Osteocyte (in vitro differentiated cells): Measurements from ENCODE around the gene SPDYE9. TPM values are rescaled to one million over a fixed set of nuclear protein-coding genes. Genes with fewer than 3 reads are reported as not detected.
A peak's percentile ranks its signal among the peaks of the same experiment; 100 is the strongest.
"Not testable (repeated sequence)": the region's sequence is repeated elsewhere in the genome, so short reads cannot be mapped to it uniquely, and the experiment has no call there.

Experiments used
- DNase-seq: peaks from one replicate; pipeline ENCODE4 v3.0.0; 2021; ENCODE audit warnings: mixed read lengths; ENCODE audit not compliant: unreplicated experiment; ENCODE audit errors: extremely low spot score
- H3K27ac Mint-ChIP-seq: one replicate; pipeline ENCODE4 v1.8.0; 2021; ENCODE audit warnings: mild to moderate bottlenecking, mixed read lengths; ENCODE audit not compliant: unreplicated experiment
- H3K27me3 Mint-ChIP-seq: one replicate; pipeline ENCODE4 v1.8.0; 2021; ENCODE audit warnings: mixed read lengths; ENCODE audit not compliant: unreplicated experiment
- H3K36me3 Mint-ChIP-seq: one replicate; pipeline ENCODE4 v1.8.0; 2021; ENCODE audit warnings: mixed read lengths; ENCODE audit not compliant: unreplicated experiment
- H3K4me1 Mint-ChIP-seq: one replicate; pipeline ENCODE4 v1.8.0; 2021; ENCODE audit warnings: mixed read lengths; ENCODE audit not compliant: unreplicated experiment
- H3K4me3 Mint-ChIP-seq: one replicate; pipeline ENCODE4 v1.8.0; 2021; ENCODE audit warnings: mild to moderate bottlenecking, moderate library complexity, mixed read lengths; ENCODE audit not compliant: unreplicated experiment
- H3K9me3 Mint-ChIP-seq: one replicate; pipeline ENCODE4 v1.8.0; 2021; ENCODE audit warnings: mixed read lengths; ENCODE audit not compliant: unreplicated experiment
- long read RNA-seq: library from polyadenylated mRNA; unstranded; transcript quantifications from one replicate; pipeline ENCODE4 v2.0.0, GENCODE V29; 2021
- total RNA-seq: library from RNA; stranded (reverse); gene quantifications from 2 replicates; pipeline ENCODE4 v1.2.1, GENCODE V29; 2021

Gene SPDYE9, protein sequence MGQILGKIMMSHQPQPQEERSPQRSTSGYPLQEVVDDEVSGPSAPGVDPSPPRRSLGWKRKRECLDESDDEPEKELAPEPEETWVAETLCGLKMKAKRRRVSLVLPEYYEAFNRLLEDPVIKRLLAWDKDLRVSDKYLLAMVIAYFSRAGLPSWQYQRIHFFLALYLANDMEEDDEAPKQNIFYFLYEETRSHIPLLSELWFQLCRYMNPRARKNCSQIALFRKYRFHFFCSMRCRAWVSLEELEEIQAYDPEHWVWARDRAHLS
- total RNA-seq: not detected in 2 replicates
- long read RNA-seq, partial matches to known transcripts: 0 of 3 reads
- long read RNA-seq, other reads (novel, unspliced or antisense): 3 of 3 reads

DNA sequence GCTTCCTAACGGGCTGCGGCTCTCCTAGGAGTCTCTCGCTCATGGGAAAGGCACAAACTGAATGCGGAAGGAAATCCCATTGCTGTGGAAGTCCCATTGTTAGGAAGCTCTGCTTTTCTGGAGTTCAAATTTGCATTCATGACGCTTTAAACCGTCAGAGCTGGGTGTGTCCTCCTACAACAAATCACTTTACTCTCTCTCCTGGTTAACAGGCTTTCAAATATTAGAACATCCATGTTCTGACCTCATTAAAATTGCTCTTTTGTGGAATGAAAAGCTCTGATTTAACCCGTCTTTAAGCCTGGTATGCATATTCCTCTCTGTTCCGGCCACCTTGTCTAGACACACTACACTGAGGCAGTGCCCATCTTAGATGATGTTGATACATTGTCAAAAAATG, at the start of gene SPDYE9:
Gene SPDYE9, minus strand, starts transcription at position 101 of the 400 bp plus-strand sequence. CDS start 1,800 bp downstream, outside the sequence.
- not testable (repeated sequence) for H3K36me3 Mint-ChIP-seq, H3K27ac Mint-ChIP-seq, H3K27me3 Mint-ChIP-seq, DNase-seq, H3K9me3 Mint-ChIP-seq, H3K4me1 Mint-ChIP-seq, H3K4me3 Mint-ChIP-seq

DNA sequence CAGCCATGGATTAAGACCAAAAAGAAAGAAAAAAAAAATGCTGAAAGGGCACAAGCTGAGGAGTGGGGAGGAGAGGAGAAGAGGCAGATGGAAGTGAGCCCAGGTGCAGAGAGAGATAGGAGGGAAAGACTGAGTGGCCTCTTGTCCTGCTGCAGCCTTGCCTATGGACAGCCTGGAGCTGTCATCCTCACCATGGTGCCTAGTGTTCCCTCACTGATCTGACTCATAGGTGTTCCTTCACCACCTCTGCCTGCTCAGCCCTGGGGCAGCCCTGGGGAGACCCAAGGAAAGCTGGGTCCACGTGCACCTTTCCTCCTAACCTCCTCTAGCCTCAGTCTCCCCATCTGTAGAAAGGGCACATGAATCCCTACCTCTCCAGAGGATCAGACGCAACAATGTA, 49.0 kb upstream of the SPDYE9 start:
- H3K27me3 Mint-ChIP-seq, H3K4me1 Mint-ChIP-seq, H3K27ac Mint-ChIP-seq, H3K9me3 Mint-ChIP-seq, H3K36me3 Mint-ChIP-seq, H3K4me3 Mint-ChIP-seq: not testable (repeated sequence)
- peak; percentile 19 for DNase-seq

DNA sequence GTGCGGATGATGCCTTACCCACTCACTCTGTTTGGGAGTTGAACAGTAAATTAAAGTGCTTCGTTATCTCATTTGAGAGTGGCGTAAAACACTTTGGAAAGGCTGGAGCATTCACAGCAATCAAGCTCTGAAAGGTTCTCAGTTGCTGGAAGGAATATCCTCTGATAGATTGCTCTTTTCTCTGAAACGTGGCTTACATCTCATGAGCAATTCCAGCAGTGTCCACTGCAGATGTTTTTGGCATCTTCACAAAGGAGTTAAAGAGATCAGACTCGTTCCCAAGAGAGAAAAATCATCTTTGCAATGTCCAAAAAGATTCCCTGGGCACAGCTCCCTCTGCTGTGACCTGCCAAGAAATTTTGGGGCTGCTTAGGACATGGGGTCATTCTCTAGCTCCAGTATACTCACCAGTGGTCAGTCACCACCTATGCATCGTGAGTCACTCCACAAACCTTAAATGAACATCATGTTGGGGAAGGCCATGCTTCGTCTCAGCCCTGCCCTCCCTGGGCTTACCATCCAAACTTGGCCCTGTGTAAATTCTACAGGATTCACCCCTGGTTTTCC, 46.9 kb upstream of the SPDYE9 start:
- H3K27me3 Mint-ChIP-seq, H3K4me3 Mint-ChIP-seq, H3K36me3 Mint-ChIP-seq, H3K4me1 Mint-ChIP-seq, DNase-seq, H3K9me3 Mint-ChIP-seq, H3K27ac Mint-ChIP-seq: not testable (repeated sequence)

DNA sequence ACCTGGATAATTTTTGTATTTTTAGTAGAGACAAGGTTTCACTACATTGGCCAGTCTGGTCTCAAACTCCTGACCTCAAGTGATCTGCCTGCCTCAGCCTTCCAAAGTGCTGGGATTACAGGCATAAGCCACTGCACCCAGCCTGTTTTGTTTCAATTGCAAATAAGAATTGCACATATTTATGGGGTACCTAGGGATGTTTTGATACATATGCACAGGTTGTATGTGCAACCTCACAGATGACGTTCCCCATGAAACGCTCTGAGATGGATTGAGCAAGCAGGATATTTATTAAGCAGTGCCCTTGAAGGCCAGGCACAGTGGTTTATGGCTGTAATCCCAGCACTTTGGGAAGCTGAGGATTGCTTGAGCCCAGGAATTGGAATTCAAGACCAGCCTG, 44.8 kb upstream of the SPDYE9 start:
- not testable (repeated sequence) for DNase-seq, H3K4me1 Mint-ChIP-seq, H3K4me3 Mint-ChIP-seq, H3K36me3 Mint-ChIP-seq, H3K27ac Mint-ChIP-seq, H3K27me3 Mint-ChIP-seq, H3K9me3 Mint-ChIP-seq

DNA sequence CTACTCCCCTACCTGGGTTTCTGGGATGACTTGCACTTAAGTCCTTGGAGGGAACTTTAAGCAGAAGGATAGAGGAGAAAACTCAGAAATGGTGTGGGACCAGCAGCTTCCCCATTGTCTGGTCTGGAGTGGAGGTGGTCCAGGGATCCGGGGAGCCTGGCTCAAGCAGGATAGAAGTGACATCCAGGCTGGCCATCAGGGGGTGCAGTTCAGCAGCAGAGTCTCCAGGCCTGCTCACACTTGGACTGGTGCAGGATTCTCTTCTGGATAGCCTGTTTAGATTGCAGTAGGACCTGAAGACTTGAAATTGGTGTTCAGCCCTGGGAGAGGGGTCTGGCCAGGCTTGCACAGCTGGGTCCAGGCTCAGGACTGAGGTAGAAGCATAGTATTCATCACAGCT, 38.3 kb upstream of the SPDYE9 start:
- H3K4me3 Mint-ChIP-seq, H3K4me1 Mint-ChIP-seq, H3K9me3 Mint-ChIP-seq, H3K27me3 Mint-ChIP-seq, H3K27ac Mint-ChIP-seq, H3K36me3 Mint-ChIP-seq: not testable (repeated sequence)
- DNase-seq: peak; percentile 36

DNA sequence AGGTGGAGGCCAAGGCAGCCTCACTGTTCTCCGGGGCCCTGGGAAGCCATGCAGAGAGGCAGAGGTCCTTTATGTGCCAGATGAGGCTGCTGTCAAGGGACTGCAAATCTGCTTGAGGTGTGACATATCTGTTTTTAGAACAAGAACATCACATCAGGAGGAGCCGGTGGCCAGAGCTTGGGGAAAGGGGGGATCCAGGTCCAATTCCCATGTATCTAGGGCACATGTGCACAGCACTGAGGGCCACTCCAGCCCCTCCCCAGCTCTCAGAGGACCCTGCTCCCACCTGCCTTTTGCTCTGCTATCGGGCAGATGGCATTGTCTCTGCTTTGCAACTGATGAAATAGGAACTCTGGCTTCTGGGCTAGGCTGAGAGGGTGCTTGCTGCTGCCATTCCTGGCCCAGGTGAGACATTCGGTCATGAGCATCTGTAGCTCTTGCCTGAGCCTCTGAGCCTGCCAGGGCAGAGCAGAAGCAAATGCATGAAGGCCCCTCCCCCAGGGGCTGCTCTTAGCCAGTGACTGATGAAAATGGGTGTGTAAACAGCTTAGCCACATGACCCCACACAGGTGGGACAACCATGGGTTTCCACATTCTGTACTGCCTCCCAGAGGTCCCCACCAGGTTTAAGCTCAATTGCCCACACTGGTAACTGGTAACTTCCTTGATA, 37.1 kb upstream of the SPDYE9 start:
- H3K27me3 Mint-ChIP-seq, H3K9me3 Mint-ChIP-seq, H3K27ac Mint-ChIP-seq, H3K4me3 Mint-ChIP-seq, H3K4me1 Mint-ChIP-seq, H3K36me3 Mint-ChIP-seq: not testable (repeated sequence)
- DNase-seq: peak; percentile 72

DNA sequence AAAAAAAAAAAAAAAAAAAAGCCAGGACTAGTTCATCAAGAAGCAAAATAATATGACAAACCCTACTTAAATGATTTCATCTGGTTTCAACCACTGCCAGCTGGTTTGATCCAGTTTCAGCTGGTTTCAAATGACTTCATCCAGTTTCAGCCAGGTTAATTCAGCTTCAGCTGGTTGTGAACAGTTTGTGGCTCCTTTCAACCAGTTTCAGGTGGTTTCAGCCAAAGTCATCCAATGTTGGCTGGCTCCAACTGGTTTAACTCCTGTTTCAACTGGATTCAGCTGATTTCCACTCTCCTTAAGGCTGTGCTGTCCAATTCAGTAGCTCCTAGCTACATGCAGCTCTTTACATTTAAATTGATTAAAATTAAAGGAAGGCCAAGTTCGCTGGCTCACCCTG, 32.3 kb upstream of the SPDYE9 start:
- H3K36me3 Mint-ChIP-seq: not testable (repeated sequence)

DNA sequence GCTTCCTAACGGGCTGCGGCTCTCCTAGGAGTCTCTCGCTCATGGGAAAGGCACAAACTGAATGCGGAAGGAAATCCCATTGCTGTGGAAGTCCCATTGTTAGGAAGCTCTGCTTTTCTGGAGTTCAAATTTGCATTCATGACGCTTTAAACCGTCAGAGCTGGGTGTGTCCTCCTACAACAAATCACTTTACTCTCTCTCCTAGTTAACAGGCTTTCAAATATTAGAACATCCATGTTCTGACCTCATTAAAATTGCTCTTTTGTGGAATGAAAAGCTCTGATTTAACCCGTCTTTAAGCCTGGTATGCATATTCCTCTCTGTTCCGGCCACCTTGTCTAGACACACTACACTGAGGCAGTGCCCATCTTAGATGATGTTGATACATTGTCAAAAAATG, 28.0 kb downstream of the SPDYE9 start, which contains the start of gene SPDYE11:
Gene SPDYE11, minus strand, starts transcription at position 101 of the 400 bp plus-strand sequence. CDS start 1,800 bp downstream, outside the sequence.
- H3K9me3 Mint-ChIP-seq, H3K27ac Mint-ChIP-seq, H3K36me3 Mint-ChIP-seq, H3K4me1 Mint-ChIP-seq, H3K4me3 Mint-ChIP-seq, H3K27me3 Mint-ChIP-seq, DNase-seq: not testable (repeated sequence)

More for the DNA sequence above, 32.3 kb upstream of the SPDYE9 start:
- not testable (repeated sequence) for H3K4me3 Mint-ChIP-seq, H3K27ac Mint-ChIP-seq, DNase-seq, H3K9me3 Mint-ChIP-seq, H3K27me3 Mint-ChIP-seq, H3K4me1 Mint-ChIP-seq

DNA sequence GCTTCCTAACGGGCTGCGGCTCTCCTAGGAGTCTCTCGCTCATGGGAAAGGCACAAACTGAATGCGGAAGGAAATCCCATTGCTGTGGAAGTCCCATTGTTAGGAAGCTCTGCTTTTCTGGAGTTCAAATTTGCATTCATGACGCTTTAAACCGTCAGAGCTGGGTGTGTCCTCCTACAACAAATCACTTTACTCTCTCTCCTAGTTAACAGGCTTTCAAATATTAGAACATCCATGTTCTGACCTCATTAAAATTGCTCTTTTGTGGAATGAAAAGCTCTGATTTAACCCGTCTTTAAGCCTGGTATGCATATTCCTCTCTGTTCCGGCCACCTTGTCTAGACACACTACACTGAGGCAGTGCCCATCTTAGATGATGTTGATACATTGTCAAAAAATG, 56.2 kb downstream of the SPDYE9 start, which contains the start of gene SPDYE8:
Gene SPDYE8, minus strand, starts transcription at position 101 of the 400 bp plus-strand sequence. CDS start 1,800 bp downstream, outside the sequence.
- not testable (repeated sequence) for DNase-seq, H3K9me3 Mint-ChIP-seq, H3K4me1 Mint-ChIP-seq, H3K4me3 Mint-ChIP-seq, H3K36me3 Mint-ChIP-seq, H3K27me3 Mint-ChIP-seq, H3K27ac Mint-ChIP-seq

Other genes with a start within 250 kb of the SPDYE9 start
- 36.8 and 37.1 TPM in 2 replicates for gene POM121, start 160.9 kb downstream of the SPDYE9 start, total RNA-seq
- 1.5 and 1.7 TPM in 2 replicates for gene TRIM74, start 116.6 kb downstream of the SPDYE9 start, total RNA-seq
- gene SPDYE8, start 56.3 kb downstream of the SPDYE9 start, total RNA-seq: not detected in 2 replicates
- gene SPDYE11, start 28.1 kb downstream of the SPDYE9 start, total RNA-seq: not detected in 2 replicates
- 16.8 and 22.6 TPM in 2 replicates for gene NSUN5, start 222.8 kb upstream of the SPDYE9 start, total RNA-seq
- not detected in 2 replicates for gene TRIM50, start 242.0 kb upstream of the SPDYE9 start, total RNA-seq
- not detected in 2 replicates for gene FKBP6, start 242.1 kb upstream of the SPDYE9 start, total RNA-seq